HG03196 (cell line): ENCODE data around the gene SP140.

Experiments used
- ATAC-seq: cut with Tn5 transposase; IDR thresholded peaks from one replicate; pipeline ENCODE4 v1.9.1; 2021; ENCODE audit not compliant: unreplicated experiment

SP140 gene

GRCh38 chr2:230360028-230360427 lies 134.5 kb downstream of the SP140 start:
- no peak for ATAC-seq

GRCh38 chr2:230362030-230362691 lies 136.6 kb downstream of the SP140 start:
- no peak for ATAC-seq
